T-cell (primary cell): ENCODE measurements around the gene TLR10. TPM values are rescaled to one million over a fixed set of nuclear protein-coding genes. Genes with fewer than 3 reads are reported as not detected.
"Not testable (repeated sequence)": the region's sequence is repeated elsewhere in the genome, so short reads cannot be mapped to it uniquely, and the experiment has no call there.

ENCODE experiments used
- ATAC-seq, 4 experiments: fragments of 200-7000 bp in 3 of 4; fragments of 150-1000 bp in 1 of 4; cut with Tn5 transposase; replicated peaks in 1 of 4; 1 replicate in 3 of 4; 2 replicates in 1 of 4; pipeline ENCODE4 v1.10.0; 2021; ENCODE audit warnings: moderate library complexity in 3 of 4, mild to moderate bottlenecking in 2 of 4, moderate number of reproducible peaks in 1 of 4
- CTCF ChIA-PET, 2 donors: fragments of 300-600 bp; sonication (Branson Sonifier 250); formaldehyde crosslinking; loops; one replicate each; lab custom pipeline; 2022; ENCODE audit warnings: antibody characterized with exemption in 2 of 2; lab: Charles Lee
- POLR2A ChIA-PET, 2 donors: fragments of 300-600 bp; sonication (Branson Sonifier 250); formaldehyde crosslinking; loops; one replicate each; lab custom pipeline; 2022; ENCODE audit warnings: antibody characterized with exemption in 2 of 2; lab: Charles Lee
- DNase-seq, 35 experiments: peaks; one replicate each; pipeline versions ENCODE4 v3.0.0 to v3.0.0-alpha.2; 2013 to 2023
- H3K27ac ChIP-seq: one replicate; pipeline ENCODE4 v1.5.1; 2013; ENCODE audit warnings: low read length
- H3K27me3 ChIP-seq, 2 experiments: replicated peaks in 1 of 2; 1 replicate in 1 of 2; 2 replicates in 1 of 2; pipeline versions ENCODE4 v1.6.1 to v1.7.0; 2013; ENCODE audit warnings: low read length in 1 of 2, mixed read lengths in 1 of 2; ENCODE audit not compliant: control insufficient read depth in 2 of 2, insufficient read depth in 2 of 2; ENCODE audit errors: extremely low read depth in 1 of 2
- H3K36me3 ChIP-seq, 2 donors: 1 replicate in 1 of 2; 2 replicates in 1 of 2; pipeline versions ENCODE4 v1.6.1 to v1.7.0; 2013; ENCODE audit warnings: low read length in 1 of 2; ENCODE audit not compliant: control insufficient read depth in 2 of 2, insufficient read depth in 1 of 2; ENCODE audit errors: extremely low read depth in 1 of 2
- H3K4me1 ChIP-seq, 2 experiments: 1 replicate in 1 of 2; 2 replicates in 1 of 2; pipeline versions ENCODE4 v1.6.1 to v1.7.0; 2013; ENCODE audit warnings: low read length in 2 of 2, mixed read lengths in 1 of 2; ENCODE audit not compliant: insufficient read depth in 2 of 2, control insufficient read depth in 1 of 2; ENCODE audit errors: extremely low read depth in 1 of 2
- H3K4me3 ChIP-seq, 2 donors: 1 replicate in 1 of 2; 2 replicates in 1 of 2; pipeline versions ENCODE4 v1.5.1 to v1.7.0; 2013; ENCODE audit warnings: mild to moderate bottlenecking in 2 of 2, low read length in 1 of 2, moderate library complexity in 1 of 2; ENCODE audit not compliant: control insufficient read depth in 1 of 2; ENCODE audit errors: extremely low read depth in 1 of 2
- H3K9me3 ChIP-seq: 2 replicates; pipeline ENCODE4 v1.7.0; 2013
- H3K27ac Mint-ChIP-seq, 2 donors: one replicate each; pipeline ENCODE4 v1.8.0; 2020 to 2021; ENCODE audit warnings: mild to moderate bottlenecking in 2 of 2, mixed read lengths in 2 of 2
- H3K27me3 Mint-ChIP-seq, 2 donors: one replicate each; pipeline ENCODE4 v1.8.0; 2021 to 2022; ENCODE audit warnings: mixed read lengths in 2 of 2
- H3K36me3 Mint-ChIP-seq: one replicate; pipeline ENCODE4 v1.8.0; 2021; ENCODE audit warnings: mixed read lengths
- H3K4me1 Mint-ChIP-seq, 3 donors: one replicate each; pipeline ENCODE4 v1.8.0; 2020 to 2022; ENCODE audit warnings: mixed read lengths in 3 of 3, mild to moderate bottlenecking in 1 of 3
- H3K4me3 Mint-ChIP-seq, 3 donors: one replicate each; pipeline ENCODE4 v1.8.0; 2020 to 2022; ENCODE audit warnings: mild to moderate bottlenecking in 3 of 3, mixed read lengths in 3 of 3, moderate library complexity in 3 of 3
- H3K9me3 Mint-ChIP-seq, 3 donors: one replicate each; pipeline ENCODE4 v1.8.0; 2020 to 2022; ENCODE audit warnings: mixed read lengths in 3 of 3
- WGBS: methylation state at CpG from one replicate; pipeline ENCODE4 v1.1.5; 2013; ENCODE audit warnings: missing lambda C conversion rate; ENCODE audit not compliant: insufficient coverage; 5-methylcytosine and 5-hydroxymethylcytosine counted together
- total RNA-seq, 35 experiments: library from RNA in 6 of 35; stranded (reverse) in 6 of 35; fragments of 120-200 nt in 1 of 35; gene quantifications; one replicate each; pipeline versions ENCODE4 v1.2.1 to v1.2.4 and lab custom pipeline; 2013 to 2026

TLR10 gene
- total RNA-seq, 5 donors from 2014 or later (not counting 1 experiment from before 2014, with no cell fraction given), result 0.47 to 2.6 (median 0.96) TPM

DNA sequence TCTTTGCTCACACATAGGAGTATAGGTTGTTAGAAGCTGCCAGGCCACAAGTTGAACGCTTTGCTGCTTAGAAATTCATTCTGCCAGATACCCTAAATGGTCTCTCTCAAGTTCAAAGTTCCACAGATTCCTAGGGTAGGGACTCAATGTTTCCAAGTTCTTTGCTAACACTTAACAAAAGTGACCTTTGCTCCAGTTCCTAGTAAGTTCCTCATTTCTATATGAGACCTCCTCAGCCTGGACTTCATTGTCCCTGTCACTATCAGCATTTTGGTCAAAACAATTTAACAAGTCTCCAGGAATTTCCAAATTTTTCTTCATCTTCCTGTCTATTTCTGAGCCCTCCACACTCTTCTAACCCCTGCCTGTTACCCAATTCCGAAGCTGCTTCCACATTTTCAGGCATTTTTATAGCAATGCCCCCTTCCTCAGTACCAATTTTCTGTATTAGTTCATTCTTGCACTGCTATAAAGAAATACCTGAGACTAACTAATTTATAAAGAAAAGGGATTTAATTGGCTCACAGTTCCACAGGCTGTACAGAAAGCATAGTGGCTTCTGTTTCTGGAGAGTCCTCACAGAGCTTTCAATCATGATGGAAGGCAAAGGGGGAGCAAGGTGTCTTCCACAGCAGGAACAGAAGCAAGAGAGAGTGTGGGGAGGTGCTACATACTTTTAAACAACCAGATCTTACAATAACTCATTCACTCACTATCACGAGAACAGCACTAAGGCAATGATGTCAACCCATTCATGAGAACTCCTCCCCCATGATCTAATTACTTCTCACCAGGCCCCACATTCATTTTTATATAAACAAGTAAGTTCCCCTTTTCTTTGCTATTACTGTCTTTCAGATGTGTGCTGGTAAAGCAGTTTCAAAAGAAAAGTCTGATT, 33.3 kb upstream of the TLR10 start:
- ChIA-PET POLR2A (interaction anchor here in 1 of 2 donors (0.5 kb wide), 1 partner anchor 763 kb away, joined by 3 read pairs; no protein-coding TSS in a partner anchor), CTCF (interaction anchor here in 1 of 2 donors (0.6 kb wide), 1 partner anchor 684 kb away, joined by 3 read pairs; no protein-coding TSS in a partner anchor)
- peaks cover 12 to 23% (median 12%) of the 10 kb centered on the region in 3 donors for H3K4me1 Mint-ChIP-seq
- 86% methylated on average over 1 of the region's 3 CpGs for WGBS
- Histone ChIP-seq H3K4me3 (no peak overlapping the region), H3K27ac (no peak overlapping the region), H3K9me3 (no peaks in the 10 kb centered on the region), H3K27me3 (peaks cover 0 to 5% of the 10 kb centered on the region in 2 experiments), H3K4me1 (no peaks in the 10 kb centered on the region), H3K36me3 (no peaks in the 10 kb centered on the region)
- ATAC-seq, result no peak
- H3K27ac Mint-ChIP-seq, result no peak overlapping the region
- H3K4me3 Mint-ChIP-seq, result no peak overlapping the region
- H3K9me3 Mint-ChIP-seq, result peaks cover 0 to 23% (median 2%) of the 10 kb centered on the region in 3 donors
- H3K36me3 Mint-ChIP-seq, result peaks cover 18% of the 10 kb centered on the region
- DNase-seq, result no peak
- H3K27me3 Mint-ChIP-seq, result no peaks in the 10 kb centered on the region

DNA sequence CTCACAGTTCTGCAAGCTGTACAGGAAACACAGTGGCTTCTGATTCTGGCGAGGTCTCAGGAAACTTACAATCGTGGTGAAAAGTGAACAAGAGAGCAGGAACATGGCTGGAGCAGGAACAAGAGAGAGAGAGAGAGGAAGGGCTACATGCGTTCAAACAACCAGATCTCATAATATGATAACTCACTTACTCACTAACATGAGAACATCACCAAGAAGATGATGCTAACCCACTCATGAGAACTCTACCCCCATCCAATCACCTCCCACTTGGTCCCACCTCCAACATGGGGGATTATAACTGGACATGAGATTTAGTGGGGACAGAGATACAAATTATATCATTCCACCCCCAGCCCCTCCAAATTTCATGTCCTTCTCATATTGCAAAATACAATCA, 31.6 kb upstream of the TLR10 start:
- Histone ChIP-seq H3K4me1 (no peaks in the 10 kb centered on the region), H3K36me3 (no peaks in the 10 kb centered on the region), H3K27me3 (peaks cover 0 to 6% of the 10 kb centered on the region in 2 experiments), H3K27ac (no peak overlapping the region), H3K9me3 (no peaks in the 10 kb centered on the region), H3K4me3 (no peak overlapping the region)
- Mint-ChIP-seq H3K27me3 (no peaks in the 10 kb centered on the region), H3K27ac (no peak overlapping the region), H3K4me1 (peaks cover 4 to 8% (median 4%) of the 10 kb centered on the region in 3 donors), H3K4me3 (no peak overlapping the region), H3K36me3 (peaks cover 18% of the 10 kb centered on the region), H3K9me3 (peaks cover 0 to 23% (median 2%) of the 10 kb centered on the region in 3 donors)
- CTCF ChIA-PET, result no interaction called here
- ATAC-seq (no peak), DNase-seq (no peak)
- POLR2A ChIA-PET, result no interaction called here
- WGBS, result 40% methylated on average over 1 of the region's 3 CpGs

DNA sequence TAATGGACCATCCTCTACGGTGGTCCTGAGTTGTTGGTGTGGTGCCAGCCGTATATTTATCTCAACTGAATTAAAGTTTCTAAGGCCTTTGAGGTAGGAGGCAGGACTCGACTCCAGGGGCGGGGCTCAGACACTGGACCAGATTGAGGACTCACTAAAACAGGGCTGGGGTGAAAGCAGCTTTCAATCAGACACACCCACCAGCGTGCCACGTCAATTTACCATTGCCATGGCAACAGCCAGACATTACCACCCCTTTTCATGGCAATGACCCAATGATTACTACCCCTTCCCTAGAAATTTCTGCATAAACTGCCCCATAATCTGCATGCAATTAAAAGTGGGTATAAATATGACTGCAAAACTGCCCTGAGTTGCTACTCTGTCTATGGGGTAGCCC, 28.5 kb upstream of the TLR10 start:
- Histone ChIP-seq H3K27me3 (peaks cover 0 to 6% of the 10 kb centered on the region in 2 experiments), H3K27ac (no peak overlapping the region), H3K4me3 (no peak overlapping the region), H3K36me3 (no peaks in the 10 kb centered on the region), H3K4me1 (no peaks in the 10 kb centered on the region), H3K9me3 (no peaks in the 10 kb centered on the region)
- H3K4me3 Mint-ChIP-seq, result no peak overlapping the region
- peaks cover 18% of the 10 kb centered on the region for H3K36me3 Mint-ChIP-seq
- no peaks in the 10 kb centered on the region for H3K27me3 Mint-ChIP-seq
- DNase-seq, result no peak
- ATAC-seq, result no peak
- H3K9me3 Mint-ChIP-seq, result peaks cover 0 to 23% (median 2%) of the 10 kb centered on the region in 3 donors
- H3K4me1 Mint-ChIP-seq, result peaks cover 0 to 2% (median 0%) of the 10 kb centered on the region in 3 donors
- no peak overlapping the region for H3K27ac Mint-ChIP-seq
- POLR2A ChIA-PET, result no interaction called here
- CTCF ChIA-PET, result interaction anchor here in 1 of 2 donors (0.6 kb wide), 1 partner anchor 115 kb away, joined by 3 read pairs; no protein-coding TSS in a partner anchor
- 92% methylated on average over 5 of the region's 6 CpGs for WGBS

DNA sequence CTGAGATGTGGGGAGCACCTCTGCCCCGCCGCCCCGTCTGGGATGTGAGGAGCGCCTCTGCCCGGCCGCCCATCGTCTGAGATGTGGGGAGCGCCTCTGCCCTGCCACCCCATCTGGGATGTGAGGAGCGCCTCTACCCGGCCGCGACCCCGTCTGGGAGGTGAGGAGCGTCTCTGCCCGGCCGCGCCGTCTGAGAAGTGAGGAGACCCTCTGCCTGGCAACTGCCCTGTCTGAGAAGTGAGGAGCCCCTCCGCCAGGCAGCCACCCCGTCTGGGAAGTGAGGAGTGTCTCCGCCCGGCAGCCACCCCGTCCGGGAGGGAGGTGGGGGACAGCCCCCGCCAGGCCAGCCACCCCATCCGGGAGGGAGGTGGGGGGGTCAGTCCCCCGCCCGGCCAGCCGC, 24.7 kb upstream of the TLR10 start:
- ATAC-seq, DNase-seq, H3K27ac ChIP-seq, POLR2A ChIA-PET, H3K4me3 Mint-ChIP-seq, H3K4me3 ChIP-seq, H3K27ac Mint-ChIP-seq, H3K9me3 Mint-ChIP-seq, H3K9me3 ChIP-seq, H3K27me3 Mint-ChIP-seq, CTCF ChIA-PET, H3K36me3 ChIP-seq, H3K36me3 Mint-ChIP-seq, H3K27me3 ChIP-seq: not testable (repeated sequence)
- H3K4me1 Mint-ChIP-seq, result peaks cover 30 to 37% (median 35%) of the 10 kb centered on the region in 3 donors
- 93% methylated on average over 15 of the region's 29 CpGs for WGBS
- H3K4me1 ChIP-seq, result peaks cover 17 to 23% of the 10 kb centered on the region in 2 experiments

- Mint-ChIP-seq H3K4me3 (peak overlapping the region in 1 of 3 donors; percentile 83), H3K36me3 (peaks cover 19% of the 10 kb centered on the region), H3K4me1 (peaks cover 30 to 42% (median 39%) of the 10 kb centered on the region in 3 donors), H3K27ac (peak overlapping the region; percentile 93 to 97), H3K9me3 (peaks cover 0 to 13% (median 8%) of the 10 kb centered on the region in 3 donors)
- H3K9me3 ChIP-seq, H3K4me3 ChIP-seq, H3K27me3 ChIP-seq, H3K27ac ChIP-seq, POLR2A ChIA-PET, ATAC-seq, H3K27me3 Mint-ChIP-seq, DNase-seq: not testable (repeated sequence)
- Histone ChIP-seq H3K36me3 (peaks cover 3 to 13% of the 10 kb centered on the region in 2 donors), H3K4me1 (peaks cover 17 to 23% of the 10 kb centered on the region in 2 experiments)
- WGBS, result no CpG with 5 or more reads among the region's 9 CpGs
- CTCF ChIA-PET, result interaction anchor here (0.6 to 1.8 kb wide), 3 partner anchors 47 to 1742 kb away, joined by 3 to 6 read pairs (median 3); no protein-coding TSS in a partner anchor
These were observed 23.5 kb upstream of the TLR10 start for GRCh38 chr4:38806251-38806650.

GRCh38 chr4:38805530-38806145, 22.8 kb upstream of the TLR10 start:
- Histone ChIP-seq H3K36me3 (peaks cover 3 to 18% of the 10 kb centered on the region in 2 donors), H3K4me3 (peak overlapping the region; percentile 26 to 32), H3K9me3 (no peaks in the 10 kb centered on the region), H3K27me3 (no peaks in the 10 kb centered on the region), H3K27ac (peak overlapping the region; percentile 75), H3K4me1 (peaks cover 17 to 23% of the 10 kb centered on the region in 2 experiments)
- no CpG with 5 or more reads among the region's 5 CpGs for whole genome bisulfite sequencing
- Mint-ChIP-seq H3K4me1 (peaks cover 30 to 42% (median 42%) of the 10 kb centered on the region in 3 donors), H3K27me3 (no peaks in the 10 kb centered on the region), H3K27ac (peak overlapping the region; percentile 93 to 97), H3K36me3 (peaks cover 25% of the 10 kb centered on the region), H3K9me3 (peaks cover 0 to 18% (median 14%) of the 10 kb centered on the region in 3 donors), H3K4me3 (peak overlapping the region; percentile 83 to 91 (median 85))
- DNase-seq (peak in 2 of 35 experiments; percentile 31 to 40), ATAC-seq (peak in 2 of 4 experiments; percentile 26 to 39)
- CTCF ChIA-PET, result interaction anchor here (0.6 to 3.7 kb wide), 9 partner anchors 16 to 1743 kb away, joined by 3 to 43 read pairs (median 3); partner anchors contain the start of gene TLR10 (in 1 of the 2)
- POLR2A ChIA-PET, result interaction anchor here in 1 of 2 donors (0.5 kb wide), 1 partner anchor 1477 kb away, joined by 3 read pairs; no protein-coding TSS in a partner anchor
